Measurements from ENCODE around the gene ADCY4.
A peak's percentile ranks its signal among the peaks of the same experiment; 100 is the strongest.

The ADCY4 gene

DNA sequence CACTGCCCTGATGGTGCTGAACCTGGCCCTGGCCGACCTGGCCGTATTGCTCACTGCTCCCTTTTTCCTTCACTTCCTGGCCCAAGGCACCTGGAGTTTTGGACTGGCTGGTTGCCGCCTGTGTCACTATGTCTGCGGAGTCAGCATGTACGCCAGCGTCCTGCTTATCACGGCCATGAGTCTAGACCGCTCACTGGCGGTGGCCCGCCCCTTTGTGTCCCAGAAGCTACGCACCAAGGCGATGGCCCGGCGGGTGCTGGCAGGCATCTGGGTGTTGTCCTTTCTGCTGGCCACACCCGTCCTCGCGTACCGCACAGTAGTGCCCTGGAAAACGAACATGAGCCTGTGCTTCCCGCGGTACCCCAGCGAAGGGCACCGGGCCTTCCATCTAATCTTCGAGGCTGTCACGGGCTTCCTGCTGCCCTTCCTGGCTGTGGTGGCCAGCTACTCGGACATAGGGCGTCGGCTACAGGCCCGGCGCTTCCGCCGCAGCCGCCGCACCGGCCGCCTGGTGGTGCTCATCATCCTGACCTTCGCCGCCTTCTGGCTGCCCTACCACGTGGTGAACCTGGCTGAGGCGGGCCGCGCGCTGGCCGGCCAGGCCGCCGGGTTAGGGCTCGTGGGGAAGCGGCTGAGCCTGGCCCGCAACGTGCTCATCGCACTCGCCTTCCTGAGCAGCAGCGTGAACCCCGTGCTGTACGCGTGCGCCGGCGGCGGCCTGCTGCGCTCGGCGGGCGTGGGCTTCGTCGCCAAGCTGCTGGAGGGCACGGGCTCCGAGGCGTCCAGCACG is 18.9 kb downstream of the ADCY4 start:
- peak; percentile 39 for DNase-seq (ENCODE audit: low spot score)

DNA sequence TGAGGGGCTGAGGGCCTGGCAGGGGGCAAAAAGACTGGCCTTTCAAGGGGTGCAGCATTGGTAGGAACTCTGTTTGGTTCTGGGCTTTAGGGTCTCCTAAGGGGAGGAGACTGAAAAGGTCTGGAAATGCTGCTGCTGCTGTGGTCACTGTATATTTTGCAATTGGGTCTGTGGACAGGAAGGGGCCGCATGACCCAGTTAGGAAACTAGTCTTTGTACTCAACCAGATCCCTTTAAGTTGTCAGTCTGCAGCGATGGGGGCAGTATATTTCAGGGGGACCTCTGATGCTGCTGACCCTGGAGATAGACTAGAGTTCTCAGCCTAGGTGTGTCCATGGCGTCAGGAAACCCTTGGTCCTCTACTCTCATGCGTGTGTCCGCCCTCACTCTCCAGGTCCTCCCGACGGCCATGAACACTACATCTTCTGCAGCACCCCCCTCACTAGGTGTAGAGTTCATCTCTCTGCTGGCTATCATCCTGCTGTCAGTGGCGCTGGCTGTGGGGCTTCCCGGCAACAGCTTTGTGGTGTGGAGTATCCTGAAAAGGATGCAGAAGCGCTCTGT is 19.5 kb downstream of the ADCY4 start:
- DNase-seq (ENCODE audit: low spot score), result no peak

DNA sequence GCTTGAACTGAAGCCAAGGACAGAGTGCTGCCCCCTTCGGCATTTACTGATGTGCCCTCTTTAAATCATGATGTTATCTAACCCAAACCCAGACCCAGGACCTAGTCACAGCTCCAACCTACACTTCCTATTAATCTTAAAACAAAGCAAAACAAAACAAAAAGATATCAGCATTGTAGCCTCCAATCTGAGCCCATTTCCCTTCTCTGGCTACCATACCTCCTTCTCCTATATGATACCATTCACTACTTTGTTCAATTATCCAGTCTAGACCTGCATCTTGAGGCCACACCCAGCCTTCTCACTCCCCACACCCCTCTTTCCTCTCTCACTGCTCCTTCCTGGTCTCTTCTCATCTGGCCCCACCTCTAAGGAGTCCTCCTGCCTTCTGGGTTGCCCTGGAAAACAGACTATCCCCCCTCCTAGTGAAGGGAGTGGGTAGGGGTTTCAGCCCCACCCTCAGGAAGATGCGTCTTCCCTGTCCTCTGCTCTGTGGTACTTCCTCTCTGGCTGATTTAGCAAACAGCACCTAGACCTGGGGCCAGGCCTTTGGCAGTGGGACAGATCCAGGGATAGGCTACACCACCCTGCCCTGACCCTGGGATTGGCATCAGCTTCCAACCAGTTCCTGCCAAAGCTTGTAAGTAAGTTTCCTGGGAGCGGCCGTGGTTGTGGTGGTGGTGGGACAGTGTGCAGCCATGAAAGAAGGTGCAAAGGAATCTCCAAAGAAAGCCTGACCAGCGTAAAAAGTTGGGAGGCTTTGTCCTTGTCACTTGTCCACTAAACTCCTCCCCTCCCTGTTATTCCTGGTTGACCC is 20.3 kb downstream of the ADCY4 start:
- no peak for DNase-seq (ENCODE audit: low spot score)

DNA sequence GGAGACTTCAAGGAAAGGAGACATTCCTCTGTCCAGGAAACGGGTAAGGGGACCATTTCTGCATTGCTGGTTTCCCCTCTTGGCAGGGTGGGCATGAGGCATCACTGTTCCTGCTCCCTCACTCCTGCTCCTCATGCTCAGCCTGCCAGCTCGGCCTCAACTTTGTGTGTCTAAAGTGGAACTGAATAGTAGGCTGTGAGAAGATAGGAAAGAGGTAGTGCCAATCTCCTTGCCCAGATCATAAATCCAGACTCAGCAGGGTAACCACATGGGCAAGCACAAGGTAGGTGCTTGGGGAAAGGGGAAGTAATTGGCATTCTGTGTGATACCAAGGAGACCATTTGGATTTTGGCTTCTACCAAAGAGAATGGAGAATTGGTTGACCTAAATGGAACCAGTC is 21.0 kb downstream of the ADCY4 start:
- no peak for DNase-seq (ENCODE audit: low spot score)

DNA sequence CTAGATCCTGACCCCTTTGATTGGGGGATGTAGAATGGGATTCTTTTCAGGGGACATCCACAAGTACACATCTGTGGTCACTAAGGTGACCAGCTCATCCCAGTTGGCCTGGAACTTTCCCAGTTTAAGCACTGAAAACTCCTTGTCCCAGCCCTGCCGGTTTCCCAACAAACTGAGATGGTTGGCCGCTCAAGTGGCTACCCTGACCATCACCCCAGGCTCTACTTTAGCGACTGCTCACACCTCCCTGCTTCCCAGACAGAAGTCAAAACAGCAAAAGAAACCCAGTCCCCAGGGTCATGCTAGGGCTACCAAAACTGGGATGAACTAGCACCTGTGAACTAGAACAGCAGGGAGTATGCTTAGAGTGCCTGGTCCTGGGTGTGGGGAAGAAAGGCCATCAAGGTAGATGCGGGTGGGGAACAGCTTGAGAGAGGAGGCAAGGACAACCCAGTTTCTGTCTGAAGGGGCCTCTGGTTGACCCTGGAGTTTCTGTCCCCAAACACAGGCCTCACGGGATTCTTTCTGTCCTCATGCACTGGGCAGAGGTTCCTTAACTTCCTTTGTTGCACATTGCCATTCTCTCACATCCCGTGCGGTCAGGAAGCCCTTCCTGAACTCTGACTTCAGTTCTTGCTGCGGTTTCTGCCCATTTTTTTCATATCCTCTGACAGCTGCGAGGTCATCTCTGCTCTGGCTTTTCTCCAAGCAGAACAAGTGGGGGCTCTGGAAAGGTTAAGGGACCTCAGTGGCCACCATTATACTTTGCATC is 21.9 kb downstream of the ADCY4 start:
- no peak for DNase-seq (ENCODE audit: low spot score)

DNA sequence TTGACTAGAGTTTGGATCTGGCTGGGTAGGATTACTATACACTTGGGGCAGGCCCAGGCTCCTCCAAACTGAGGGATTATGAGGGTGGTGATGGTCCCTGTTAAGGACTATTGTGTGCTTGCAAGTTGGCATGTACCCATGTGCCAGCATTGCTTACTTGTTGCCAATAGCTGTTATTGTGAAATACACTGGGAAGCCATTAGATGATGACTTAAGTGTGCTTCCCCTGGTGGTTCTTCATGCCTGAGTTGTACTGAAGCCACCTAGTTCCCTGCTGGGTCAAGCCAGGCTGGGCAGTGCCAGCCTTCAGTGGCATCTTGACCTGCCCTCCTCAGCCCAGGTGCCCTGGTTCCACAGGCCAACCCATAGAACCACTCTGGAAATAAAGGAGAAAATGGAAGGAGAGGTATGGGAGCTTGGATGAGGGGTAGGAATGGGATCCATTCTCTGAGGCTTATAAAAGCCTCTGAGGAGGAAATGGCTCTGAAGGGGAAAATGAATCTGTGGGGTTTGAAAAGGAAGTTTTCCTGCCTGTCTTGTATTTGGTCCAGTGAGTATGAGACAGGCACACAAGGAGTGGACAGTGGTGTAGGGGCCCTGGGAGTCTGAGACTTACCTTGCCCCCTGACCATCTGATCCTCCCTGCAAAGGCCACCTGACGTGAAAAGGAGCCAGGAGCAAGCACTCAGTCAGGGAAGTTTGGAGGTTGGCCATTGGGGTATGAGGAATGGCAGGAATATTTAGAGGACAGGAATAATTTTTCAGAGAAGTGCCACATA is 22.8 kb downstream of the ADCY4 start:
- peak; percentile 31 for DNase-seq (ENCODE audit: low spot score)

DNA sequence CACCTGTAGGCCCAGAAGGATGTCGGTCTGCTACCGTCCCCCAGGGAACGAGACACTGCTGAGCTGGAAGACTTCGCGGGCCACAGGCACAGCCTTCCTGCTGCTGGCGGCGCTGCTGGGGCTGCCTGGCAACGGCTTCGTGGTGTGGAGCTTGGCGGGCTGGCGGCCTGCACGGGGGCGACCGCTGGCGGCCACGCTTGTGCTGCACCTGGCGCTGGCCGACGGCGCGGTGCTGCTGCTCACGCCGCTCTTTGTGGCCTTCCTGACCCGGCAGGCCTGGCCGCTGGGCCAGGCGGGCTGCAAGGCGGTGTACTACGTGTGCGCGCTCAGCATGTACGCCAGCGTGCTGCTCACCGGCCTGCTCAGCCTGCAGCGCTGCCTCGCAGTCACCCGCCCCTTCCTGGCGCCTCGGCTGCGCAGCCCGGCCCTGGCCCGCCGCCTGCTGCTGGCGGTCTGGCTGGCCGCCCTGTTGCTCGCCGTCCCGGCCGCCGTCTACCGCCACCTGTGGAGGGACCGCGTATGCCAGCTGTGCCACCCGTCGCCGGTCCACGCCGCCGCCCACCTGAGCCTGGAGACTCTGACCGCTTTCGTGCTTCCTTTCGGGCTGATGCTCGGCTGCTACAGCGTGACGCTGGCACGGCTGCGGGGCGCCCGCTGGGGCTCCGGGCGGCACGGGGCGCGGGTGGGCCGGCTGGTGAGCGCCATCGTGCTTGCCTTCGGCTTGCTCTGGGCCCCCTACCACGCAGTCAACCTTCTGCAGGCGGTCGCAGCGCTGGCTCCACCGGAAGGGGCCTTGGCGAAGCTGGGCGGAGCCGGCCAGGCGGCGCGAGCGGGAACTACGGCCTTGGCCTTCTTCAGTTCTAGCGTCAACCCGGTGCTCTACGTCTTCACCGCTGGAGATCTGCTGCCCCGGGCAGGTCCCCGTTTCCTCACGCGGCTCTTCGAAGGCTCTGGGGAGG is 23.9 kb downstream of the ADCY4 start, which contains the start of gene LTB4R:
Gene LTB4R (plus strand): TSS at position 857 of the 959 bp plus-strand sequence. CDS start 4,150 bp downstream, outside the sequence.
- peak; percentile 93 for DNase-seq (ENCODE audit: low spot score)

DNA sequence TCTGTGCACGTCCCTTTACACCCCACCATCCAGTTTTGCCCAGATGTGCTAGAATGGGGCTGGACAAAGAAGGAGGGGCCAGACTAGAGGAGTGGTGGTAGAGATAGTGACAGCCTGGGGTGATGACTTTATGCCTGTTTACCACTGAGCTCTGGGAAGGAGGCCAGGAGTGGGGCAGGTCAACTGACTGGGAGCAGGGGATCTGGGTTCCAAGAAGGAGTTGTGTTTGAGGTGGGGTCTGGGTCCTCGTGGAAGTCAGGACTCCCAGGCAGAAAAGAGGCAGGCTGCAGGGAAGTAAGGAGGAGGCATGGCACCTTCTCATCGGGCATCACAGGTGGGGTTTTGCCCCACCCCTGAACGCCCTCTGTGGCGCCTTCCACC is 24.6 kb downstream of the ADCY4 start:
- no peak for DNase-seq (ENCODE audit: low spot score)

DNA sequence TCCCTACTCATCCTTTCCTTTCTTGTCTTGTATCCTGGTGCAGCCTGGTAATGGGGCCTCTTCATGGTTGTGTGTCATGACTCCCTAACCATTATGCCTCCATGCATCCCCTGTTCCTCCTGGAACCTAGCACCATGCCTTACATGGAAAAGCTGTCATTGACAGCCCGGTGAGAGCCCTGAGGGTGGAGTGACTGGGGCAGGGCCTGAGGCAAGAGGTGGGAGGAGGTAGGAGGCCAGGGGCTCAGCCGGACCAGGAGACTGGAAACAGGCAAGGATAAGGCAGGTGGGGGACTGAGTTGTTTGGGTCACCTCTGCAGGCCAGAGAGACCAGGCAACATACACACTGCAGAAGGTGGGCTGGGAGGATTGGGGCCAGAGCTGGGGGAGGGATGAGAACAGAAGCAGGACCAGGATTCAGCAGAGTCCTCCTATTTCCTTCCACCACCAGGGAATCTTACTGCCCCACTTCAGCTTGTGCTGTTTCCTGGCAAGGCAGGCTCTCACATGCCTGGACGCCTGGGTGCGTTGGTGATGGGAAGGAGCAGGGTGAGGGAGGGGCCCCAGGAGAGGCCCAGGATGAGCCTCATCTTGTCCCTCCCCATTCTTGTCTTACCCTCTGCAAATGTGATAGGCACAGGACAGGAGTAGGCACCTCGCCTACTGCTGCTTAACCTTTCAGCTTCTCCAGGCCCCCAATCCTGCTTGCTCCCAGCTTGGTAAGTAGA is 25.2 kb downstream of the ADCY4 start, which contains the start of gene LTB4R2:
Gene LTB4R2 (plus strand): TSS at position 603 of the 727 bp plus-strand sequence. CDS start 525 bp downstream, outside the sequence.
- DNase-seq (ENCODE audit: low spot score), result no peak

DNA sequence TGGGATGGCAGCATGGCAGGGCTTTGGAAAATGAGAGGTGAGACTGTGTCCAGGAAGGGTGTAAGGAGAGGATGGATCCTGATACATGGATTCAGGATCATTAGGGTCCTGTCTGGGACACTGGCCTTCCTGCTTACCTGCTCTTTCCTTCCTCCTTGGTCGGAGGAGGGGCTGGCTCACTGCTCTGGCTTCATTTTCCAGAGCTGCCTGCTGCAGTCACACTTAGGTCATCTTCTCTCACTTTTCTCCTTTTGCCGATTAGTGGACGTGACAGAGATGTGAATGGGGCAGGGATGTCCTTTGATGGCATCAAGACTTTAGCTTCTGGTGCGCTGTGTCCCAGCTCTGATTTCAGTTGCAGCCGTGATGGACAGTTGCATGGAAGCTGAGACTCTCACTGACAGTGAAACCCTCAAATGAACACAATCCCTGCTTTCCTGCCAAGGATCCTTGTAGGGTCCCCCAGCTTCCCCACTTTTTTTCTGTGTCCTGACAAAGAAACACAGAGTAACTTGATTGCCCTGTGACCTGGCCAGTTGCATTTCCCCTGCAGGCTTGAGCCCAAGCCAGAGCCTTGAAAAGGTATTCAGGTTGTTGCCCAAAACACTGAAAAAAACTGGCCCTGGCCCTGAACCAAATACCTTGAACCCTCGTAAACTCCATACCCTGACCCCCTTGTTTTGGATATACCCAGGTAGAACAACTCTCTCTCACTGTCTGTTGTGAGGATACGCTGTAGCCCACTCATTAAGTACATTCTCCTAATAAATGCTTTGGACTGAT is 26.3 kb downstream of the ADCY4 start:
- no peak for DNase-seq (ENCODE audit: low spot score)

DNA sequence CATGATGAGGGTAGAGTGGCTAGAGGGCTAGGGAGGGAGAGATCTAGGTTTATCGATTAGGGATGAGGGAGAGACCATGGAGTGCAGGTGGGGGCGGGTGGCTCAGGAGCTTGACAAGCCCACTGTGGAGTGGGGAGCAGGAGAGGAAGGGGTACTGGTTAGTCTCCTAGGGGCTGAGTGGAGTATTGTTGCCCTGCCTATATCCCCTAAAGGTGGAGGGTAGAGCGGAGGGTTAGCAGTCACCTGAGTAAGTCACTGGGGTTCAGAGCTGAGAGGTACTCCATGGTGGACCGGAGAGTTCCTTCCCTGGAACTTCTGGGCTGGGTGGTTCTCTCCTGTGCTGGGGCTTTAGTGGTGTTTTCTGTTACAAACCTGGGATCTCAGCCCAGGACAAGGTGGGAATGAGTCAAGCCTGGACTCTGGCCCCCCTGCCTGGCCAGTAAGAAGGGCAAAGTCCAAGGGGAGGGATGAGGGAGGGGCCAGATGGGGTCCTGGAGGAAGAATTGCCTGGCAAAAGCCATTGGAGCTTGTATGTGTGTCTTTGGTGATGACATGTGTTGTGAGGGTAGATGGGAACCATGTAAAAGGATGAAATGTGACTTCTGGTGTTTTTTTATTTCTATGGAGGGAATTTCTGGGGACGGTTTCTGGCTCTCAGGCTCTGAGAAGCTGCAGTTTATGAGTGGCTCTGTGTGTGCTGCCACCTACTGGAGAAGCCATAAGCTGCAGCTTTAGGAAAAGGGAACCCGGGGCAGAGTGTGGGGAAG is 27.1 kb downstream of the ADCY4 start, which contains the start of gene CIDEB:
Gene CIDEB (minus strand): TSS at position 403 of the 767 bp plus-strand sequence. CDS start 119 bp downstream, at position 284.
- peak; percentile 82 for DNase-seq (ENCODE audit: low spot score)

DNA sequence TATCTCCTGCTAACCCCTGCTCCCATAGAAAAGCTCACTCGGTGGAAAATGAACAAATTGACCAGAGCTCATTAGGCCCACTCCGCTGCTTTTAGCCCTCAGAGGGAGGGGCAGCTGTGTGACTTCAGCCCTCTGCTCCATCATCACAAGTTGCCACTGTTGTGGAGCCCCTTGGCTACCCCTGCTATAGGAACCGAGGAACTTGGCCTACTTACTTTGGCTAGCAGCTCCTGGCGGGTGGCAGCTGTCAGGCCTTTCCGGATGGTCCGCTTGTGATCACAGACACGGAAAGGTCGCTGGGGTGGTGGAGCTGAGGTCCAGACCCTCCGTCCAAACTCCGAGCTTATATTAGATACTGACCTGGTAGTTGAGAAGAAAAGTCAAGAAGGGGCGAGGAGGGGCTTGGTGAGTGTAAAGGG is 27.7 kb downstream of the ADCY4 start:
- no peak for DNase-seq (ENCODE audit: low spot score)

DNA sequence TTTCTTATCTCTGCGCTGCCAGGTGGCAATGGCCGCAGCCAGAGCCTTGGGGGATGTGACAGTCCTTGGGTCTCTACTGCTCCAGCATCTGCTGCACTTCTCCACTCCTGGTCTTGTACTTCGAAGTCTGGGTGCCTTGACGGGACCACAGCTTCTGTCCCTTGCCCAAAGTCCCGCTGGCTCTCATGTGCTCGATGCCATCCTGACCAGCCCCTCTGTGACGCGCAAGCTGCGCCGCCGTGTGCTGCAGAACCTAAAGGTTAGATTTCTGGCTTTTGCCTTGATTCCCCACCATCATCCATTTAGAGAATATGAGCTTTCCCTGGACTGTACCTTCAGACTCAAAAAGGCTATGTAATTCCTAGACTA is 30.9 kb downstream of the ADCY4 start:
- no peak for DNase-seq (ENCODE audit: low spot score)

DNA sequence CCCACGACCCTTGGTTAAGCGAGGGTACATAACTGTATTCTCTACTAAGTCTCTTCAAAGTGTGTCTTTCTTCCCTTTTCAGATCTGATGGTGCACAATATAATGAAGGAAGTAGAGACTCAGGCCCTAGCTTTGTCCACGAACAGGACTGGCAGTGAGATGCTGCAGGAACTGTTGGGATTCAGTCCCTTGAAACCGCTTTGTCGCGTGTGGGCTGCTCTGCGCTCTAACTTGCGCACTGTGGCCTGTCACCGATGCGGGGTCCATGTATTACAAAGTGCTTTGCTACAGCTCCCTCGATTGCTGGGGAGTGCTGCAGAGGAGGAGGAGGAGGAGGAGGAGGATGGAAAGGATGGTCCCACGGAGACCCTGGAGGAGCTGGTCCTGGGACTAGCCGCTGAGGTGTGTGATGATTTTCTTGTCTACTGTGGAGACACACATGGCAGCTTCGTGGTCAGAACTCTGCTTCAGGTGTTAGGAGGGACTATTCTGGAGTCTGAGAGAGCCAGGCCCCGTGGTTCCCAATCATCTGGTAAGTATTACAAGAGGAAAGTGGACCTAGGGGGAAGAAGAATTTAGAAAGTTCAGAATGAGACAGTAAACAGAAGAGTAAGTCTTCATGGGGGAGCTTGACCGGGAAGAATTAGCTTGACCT is 34.4 kb downstream of the ADCY4 start:
- DNase-seq (ENCODE audit: low spot score), result no peak

DNA sequence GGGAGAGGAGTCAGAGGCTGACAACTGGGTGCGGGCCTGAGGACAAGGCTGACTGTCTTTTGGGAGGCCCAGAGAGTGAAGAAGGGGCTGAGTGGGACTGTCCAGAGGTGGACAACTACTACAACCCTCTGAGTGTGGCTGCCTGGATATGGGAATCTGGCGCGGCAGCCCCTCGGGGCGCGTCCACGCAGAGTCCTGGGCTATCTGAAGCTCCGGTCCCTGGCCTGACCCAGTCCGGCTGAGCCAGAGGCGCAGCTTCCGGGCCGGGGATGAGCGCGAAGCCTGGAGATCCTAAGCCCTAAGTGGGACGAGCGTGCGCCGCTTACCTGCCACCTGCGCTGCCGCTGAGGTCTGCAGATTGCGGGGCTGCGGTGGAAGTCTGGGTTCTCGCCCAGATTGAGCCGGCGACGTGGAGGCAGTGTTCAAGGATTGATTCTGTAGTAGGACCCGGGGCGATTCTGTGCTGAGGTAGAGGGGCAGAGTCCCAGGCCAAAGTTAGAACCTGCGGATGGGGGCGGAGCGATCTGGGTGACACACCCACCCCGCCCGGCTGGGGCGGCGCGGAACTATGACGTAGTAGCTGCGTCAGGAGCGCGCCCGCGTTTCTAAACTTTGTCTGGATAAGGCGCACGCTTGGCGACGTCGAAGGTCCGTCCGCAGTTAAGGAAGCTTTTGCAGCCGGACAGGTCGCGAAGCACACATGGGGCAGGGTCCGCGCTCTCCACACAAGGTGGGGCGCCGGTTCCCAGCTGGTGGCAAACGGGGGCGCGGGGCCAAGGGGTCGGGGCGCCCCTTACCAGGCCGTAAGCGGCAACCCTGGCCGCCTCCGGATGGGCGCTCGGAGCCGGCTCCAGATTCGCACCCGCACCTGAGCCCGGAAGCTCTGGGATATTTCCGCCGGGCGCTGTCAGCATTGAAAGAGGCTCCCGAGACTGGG is 35.3 kb downstream of the ADCY4 start, which contains the start of the genes DHRS1 and NOP9:
Gene DHRS1 (minus strand): TSS at position 526 of the 937 bp plus-strand sequence. CDS start 674 bp downstream, outside the sequence.
Gene NOP9 (plus strand): TSS at position 596 of the 937 bp plus-strand sequence. CDS start 105 bp downstream, at position 701.
- peak; percentile 97 for DNase-seq (ENCODE audit: low spot score)

DNA sequence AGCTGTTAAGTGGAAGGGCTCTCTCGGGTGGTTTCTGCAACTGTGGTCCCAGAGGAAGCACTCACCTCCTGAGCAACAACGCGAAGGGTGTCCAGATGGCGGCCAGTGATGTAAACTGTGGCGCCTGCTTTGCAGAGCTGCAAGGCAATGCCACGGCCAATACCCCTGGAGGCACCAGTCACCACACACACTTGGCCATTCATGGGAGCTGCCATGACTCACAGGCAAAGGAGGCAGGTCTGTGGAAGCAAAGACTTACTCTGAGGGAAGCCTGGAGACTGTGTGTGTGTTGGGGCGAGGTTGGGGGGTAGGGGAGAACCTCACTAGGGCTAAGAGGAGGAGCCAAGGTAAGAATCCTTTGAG is 36.0 kb downstream of the ADCY4 start:
- peak; percentile 79 for DNase-seq (ENCODE audit: low spot score)
